B cell (primary cell): Measurements from ENCODE around the gene CEMIP2. TPM values are rescaled to one million over a fixed set of nuclear protein-coding genes. Genes with fewer than 3 reads are reported as not detected.

ENCODE experiments used
- ATAC-seq: fragments of 200-7000 bp; cut with Tn5 transposase; one replicate; pipeline ENCODE4 v1.10.0; 2021; ENCODE audit warnings: low read depth, mild to moderate bottlenecking, moderate number of reproducible peaks, moderate library complexity
- CTCF ChIA-PET: fragments of 350-600 bp; sonication (Branson Sonifier 250); formaldehyde crosslinking; loops from one replicate; lab custom pipeline; 2021; ENCODE audit warnings: antibody characterized with exemption, inconsistent platforms; lab: Charles Lee
- POLR2A ChIA-PET: fragments of 350-600 bp; sonication (Branson Sonifier 250); formaldehyde crosslinking; loops from one replicate; lab custom pipeline; 2021; ENCODE audit warnings: antibody characterized with exemption; lab: Charles Lee
- DNase-seq: peaks from one replicate; pipeline ENCODE4 v3.0.0; 2013
- H2AFZ ChIP-seq: 2 replicates; pipeline ENCODE4 v1.6.1; 2012; ENCODE audit warnings: mild to moderate bottlenecking, low read depth, low read length; ENCODE audit not compliant: insufficient read depth, poor library complexity, severe bottlenecking
- H3K27ac ChIP-seq, 2 donors: 1 replicate in 1 of 2; 2 replicates in 1 of 2; pipeline ENCODE4 v1.5.1; 2012 to 2013; ENCODE audit warnings: low read length in 2 of 2, mild to moderate bottlenecking in 2 of 2, moderate library complexity in 1 of 2
- H3K27me3 ChIP-seq, 4 experiments: fragments of 200-600 bp in 1 of 4; sonication (generic) in 1 of 4; replicated peaks in 1 of 4; 1 replicate in 2 of 4; 2 replicates in 2 of 4; pipeline versions ENCODE4 v1.6.1 to v1.7.0; 2013 to 2016; ENCODE audit warnings: low read length in 3 of 4, mild to moderate bottlenecking in 2 of 4, mixed read lengths in 1 of 4, moderate library complexity in 1 of 4; ENCODE audit not compliant: insufficient read depth in 4 of 4, control insufficient read depth in 3 of 4; ENCODE audit errors: control extremely low read depth in 1 of 4
- H3K36me3 ChIP-seq, 2 experiments: replicated peaks in 1 of 2; 1 replicate in 1 of 2; 2 replicates in 1 of 2; pipeline versions ENCODE4 v1.6.1 to v1.7.1; 2013; ENCODE audit warnings: low read length in 1 of 2; ENCODE audit not compliant: insufficient read depth in 2 of 2, control insufficient read depth in 1 of 2; ENCODE audit errors: control extremely low read depth in 1 of 2, extremely low read depth in 1 of 2
- H3K4me1 ChIP-seq, 2 donors: fragments of 200-600 bp in 1 of 2; sonication (generic) in 1 of 2; 1 replicate in 1 of 2; 2 replicates in 1 of 2; pipeline versions ENCODE4 v1.5.1 to v1.6.1; 2013 to 2017; ENCODE audit warnings: low read length in 2 of 2; ENCODE audit not compliant: control insufficient read depth in 2 of 2, insufficient read depth in 2 of 2
- H3K4me2 ChIP-seq: replicated peaks from 2 replicates; pipeline ENCODE3; 2012; ENCODE audit warnings: mild to moderate bottlenecking, low read depth, low read length; ENCODE audit not compliant: poor library complexity, severe bottlenecking
- H3K4me3 ChIP-seq, 5 experiments: fragments of 200-600 bp in 1 of 5; sonication (generic) in 1 of 5; 1 replicate in 3 of 5; 2 replicates in 2 of 5; pipeline versions ENCODE4 v1.5.1 to v1.7.0; 2011 to 2016; ENCODE audit warnings: low read length in 4 of 5, mild to moderate bottlenecking in 4 of 5, low read depth in 2 of 5, control low read depth in 1 of 5, moderate library complexity in 1 of 5; ENCODE audit not compliant: insufficient read depth in 1 of 5; ENCODE audit errors: control extremely low read depth in 1 of 5, extremely low read depth in 1 of 5
- H3K79me2 ChIP-seq: fragments of 200-600 bp; sonication (generic); one replicate; pipeline ENCODE4 v1.6.0; 2016; ENCODE audit warnings: low read length; ENCODE audit not compliant: control insufficient read depth, insufficient read depth
- H3K9ac ChIP-seq: fragments of 200-600 bp; sonication (generic); 2 replicates; pipeline ENCODE4 v1.6.1; 2017; ENCODE audit warnings: mild to moderate bottlenecking, low read length, moderate library complexity
- H3K9me3 ChIP-seq, 3 donors: one replicate each; pipeline versions ENCODE4 v1.6.1 to v1.7.1; 2013; ENCODE audit warnings: low read length in 2 of 3; ENCODE audit not compliant: control insufficient read depth in 2 of 3, insufficient read depth in 1 of 3; ENCODE audit errors: control extremely low read depth in 1 of 3
- H4K20me1 ChIP-seq: 2 replicates; pipeline ENCODE4 v1.6.0; 2012; ENCODE audit warnings: mild to moderate bottlenecking, low read length; ENCODE audit not compliant: insufficient read depth, control insufficient read depth, poor library complexity, severe bottlenecking
- H3K27ac Mint-ChIP-seq: one replicate; pipeline ENCODE4 v1.8.0; 2021; ENCODE audit warnings: mixed read lengths
- H3K27me3 Mint-ChIP-seq: one replicate; pipeline ENCODE4 v1.8.0; 2021; ENCODE audit warnings: mixed read lengths
- H3K4me1 Mint-ChIP-seq: one replicate; pipeline ENCODE4 v1.8.0; 2021; ENCODE audit warnings: mixed read lengths
- H3K4me3 Mint-ChIP-seq: one replicate; pipeline ENCODE4 v1.8.0; 2021; ENCODE audit warnings: mixed read lengths
- H3K9me3 Mint-ChIP-seq: one replicate; pipeline ENCODE4 v1.8.0; 2022; ENCODE audit warnings: mixed read lengths; ENCODE audit not compliant: insufficient read depth
- EZH2 ChIP-seq: IDR thresholded peaks from 2 replicates; pipeline ENCODE4 v1.6.1; 2012; ENCODE audit warnings: borderline replicate concordance, low read depth, mild to moderate bottlenecking, moderate library complexity, low read length; ENCODE audit not compliant: insufficient read depth, poor library complexity, severe bottlenecking
- WGBS: methylation state at CpG from one replicate; pipeline ENCODE4 v1.1.5; 2013; ENCODE audit warnings: missing lambda C conversion rate; ENCODE audit not compliant: insufficient coverage; 5-methylcytosine and 5-hydroxymethylcytosine counted together
- intact Hi-C: fragments of 100-400 bp; cut with micrococcal nuclease; formaldehyde crosslinking; loops from one replicate; pipeline ENCODE4 v1.10.0; 2022
- polyA plus RNA-seq: library from polyadenylated mRNA; depleted of rRNA; stranded (reverse); fragments of >200 nt; gene quantifications from 2 replicates; pipeline ENCODE4 v1.2.3, GENCODE V29; 2012
- total RNA-seq, 2 donors: library from RNA; stranded (reverse); fragments of 120-200 nt in 1 of 2; gene quantifications; 1 replicate in 1 of 2; 2 replicates in 1 of 2; pipeline versions ENCODE4 v1.2.3 to v1.2.4, GENCODE V29; 2013 to 2022
- TF ChIP-seq, protein P1 (sequence below): fragments of 200-600 bp; IDR thresholded peaks from one replicate; pipeline ENCODE4 v1.8.0; 2022; ENCODE audit warnings: antibody characterized with exemption, mild to moderate bottlenecking

Gene CEMIP2
- total and polyA plus RNA-seq, 2 donors (not counting 1 experiment from before 2014, with no cell fraction given): 35.4 to 90.6 TPM

DNA sequence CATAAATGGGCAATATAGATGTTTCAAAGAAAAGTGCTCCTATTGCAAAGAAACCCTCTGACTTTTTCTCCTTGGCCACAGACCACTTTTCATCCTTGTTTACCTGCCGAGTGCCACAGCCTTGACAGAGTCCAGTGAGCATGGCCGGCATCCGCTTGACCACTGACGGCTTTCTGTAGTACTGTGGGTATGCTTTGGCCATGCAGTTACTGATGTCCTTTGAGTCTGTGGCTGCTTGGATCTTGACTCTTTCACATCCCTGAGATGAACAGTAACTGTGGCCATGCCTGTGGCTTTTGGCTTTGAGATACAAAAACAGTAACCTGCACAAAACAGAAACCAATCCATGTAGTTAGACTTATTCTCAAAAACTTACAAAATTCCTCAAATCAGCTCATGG is 70.4 kb downstream of the CEMIP2 start:
- Histone ChIP-seq H3K9me3 (no peaks in the 10 kb centered on the region), H3K36me3 (peaks cover 10 to 74% of the 10 kb centered on the region in 2 experiments), H3K79me2 (no peaks in the 10 kb centered on the region), H3K4me2 (no peak overlapping the region), H3K27ac (no peak overlapping the region), H3K27me3 (no peaks in the 10 kb centered on the region), H4K20me1 (no peaks in the 10 kb centered on the region), H3K4me1 (no peaks in the 10 kb centered on the region), H3K9ac (no peak overlapping the region), H3K4me3 (no peak overlapping the region), H2AFZ (no peak overlapping the region)
- H3K4me1 Mint-ChIP-seq: peaks cover 5% of the 10 kb centered on the region
- WGBS: 93% methylated on average over 4 of the region's 4 CpGs
- no peak for ATAC-seq
- ChIA-PET POLR2A (no interaction called here), CTCF (no interaction called here)
- H3K9me3 Mint-ChIP-seq: no peaks in the 10 kb centered on the region
- DNase-seq: no peak
- H3K27me3 Mint-ChIP-seq: no peaks in the 10 kb centered on the region
- no peak overlapping the region for H3K4me3 Mint-ChIP-seq
- intact Hi-C loops: no loop called here
- H3K27ac Mint-ChIP-seq: no peak overlapping the region
- no peak for TF ChIP-seq EZH2
- TF ChIP-seq, protein P1, sequence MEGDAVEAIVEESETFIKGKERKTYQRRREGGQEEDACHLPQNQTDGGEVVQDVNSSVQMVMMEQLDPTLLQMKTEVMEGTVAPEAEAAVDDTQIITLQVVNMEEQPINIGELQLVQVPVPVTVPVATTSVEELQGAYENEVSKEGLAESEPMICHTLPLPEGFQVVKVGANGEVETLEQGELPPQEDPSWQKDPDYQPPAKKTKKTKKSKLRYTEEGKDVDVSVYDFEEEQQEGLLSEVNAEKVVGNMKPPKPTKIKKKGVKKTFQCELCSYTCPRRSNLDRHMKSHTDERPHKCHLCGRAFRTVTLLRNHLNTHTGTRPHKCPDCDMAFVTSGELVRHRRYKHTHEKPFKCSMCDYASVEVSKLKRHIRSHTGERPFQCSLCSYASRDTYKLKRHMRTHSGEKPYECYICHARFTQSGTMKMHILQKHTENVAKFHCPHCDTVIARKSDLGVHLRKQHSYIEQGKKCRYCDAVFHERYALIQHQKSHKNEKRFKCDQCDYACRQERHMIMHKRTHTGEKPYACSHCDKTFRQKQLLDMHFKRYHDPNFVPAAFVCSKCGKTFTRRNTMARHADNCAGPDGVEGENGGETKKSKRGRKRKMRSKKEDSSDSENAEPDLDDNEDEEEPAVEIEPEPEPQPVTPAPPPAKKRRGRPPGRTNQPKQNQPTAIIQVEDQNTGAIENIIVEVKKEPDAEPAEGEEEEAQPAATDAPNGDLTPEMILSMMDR: no peak

DNA sequence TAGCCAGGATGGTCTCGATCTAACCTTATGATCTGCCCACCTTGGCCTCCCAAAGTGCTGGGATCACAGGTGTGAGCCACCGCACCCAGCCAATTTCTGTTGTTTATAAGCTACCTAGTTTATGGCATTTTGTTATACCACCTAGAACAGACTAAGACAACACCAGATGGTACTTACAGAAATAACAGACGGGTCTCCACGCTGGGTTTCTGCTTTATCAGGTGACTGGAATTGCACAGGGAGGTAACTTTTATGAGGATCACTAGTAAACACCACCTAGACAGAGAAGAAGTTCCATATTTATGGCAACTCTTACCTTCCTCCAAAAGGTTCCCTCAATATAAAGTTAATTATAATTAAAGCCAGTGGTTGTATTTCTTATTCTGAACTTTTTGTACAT is 74.0 kb downstream of the CEMIP2 start:
- H3K4me3 ChIP-seq: no peak overlapping the region
- H3K9me3 ChIP-seq: no peaks in the 10 kb centered on the region
- H4K20me1 ChIP-seq: no peaks in the 10 kb centered on the region
- DNase-seq (no peak), ATAC-seq (no peak)
- H3K27ac ChIP-seq: no peak overlapping the region
- no peaks in the 10 kb centered on the region for H3K27me3 Mint-ChIP-seq
- CTCF ChIA-PET: no interaction called here
- POLR2A ChIA-PET: no interaction called here
- no peak overlapping the region for H3K4me3 Mint-ChIP-seq
- H3K79me2 ChIP-seq: no peaks in the 10 kb centered on the region
- TF ChIP-seq, protein P1: no peak
- TF ChIP-seq EZH2: no peak
- H3K27ac Mint-ChIP-seq: no peak overlapping the region
- 100% methylated on average over 1 of the region's 4 CpGs for WGBS
- H2AFZ ChIP-seq: no peak overlapping the region
- H3K36me3 ChIP-seq: peaks cover 3 to 64% of the 10 kb centered on the region in 2 experiments
- H3K9me3 Mint-ChIP-seq: no peaks in the 10 kb centered on the region
- H3K4me1 ChIP-seq: no peaks in the 10 kb centered on the region
- no peak overlapping the region for H3K4me2 ChIP-seq
- H3K9ac ChIP-seq: no peak overlapping the region
- peaks cover 5% of the 10 kb centered on the region for H3K4me1 Mint-ChIP-seq
- intact Hi-C loops: no loop called here
- no peaks in the 10 kb centered on the region for H3K27me3 ChIP-seq
